SK-MEL-5 (cell line): ENCODE measurements around the gene RDM1. TPM values are rescaled to one million over a fixed set of nuclear protein-coding genes. Genes with fewer than 3 reads are reported as not detected.

Experiments used
- DNase-seq: peaks from one replicate; pipeline ENCODE4 v3.0.0-alpha.2; 2016; ENCODE audit warnings: low read depth, low spot score
- in situ Hi-C: cut with HindIII; loops from 2 replicates; pipeline ENCODE4 v1.10.0; 2016; ENCODE audit warnings: low sequenced_read_pairs, high pct_unique_total_duplicates, low pct_unique_long_range_greater_than_20kb
- small RNA-seq, 2 experiments: library from RNA; depleted of rRNA; stranded (forward); fragments of <200 nt; gene quantifications; one replicate each; pipeline ENCODE3, GENCODE V24; 2014
- total RNA-seq: library from RNA; depleted of rRNA; stranded (reverse); fragments of >200 nt; shearing (Covaris generic); gene quantifications from 2 replicates; pipeline ENCODE4 v1.2.3, GENCODE V29; 2014; rRNA removed

Gene RDM1
- total RNA-seq, 1 experiment from 2014 or later = 0.40 TPM

GRCh38 chr17:35889818-35890773 is 40.5 kb downstream of the RDM1 start:
- DNase-seq = no peak
- in situ Hi-C loops = no loop called here

- DNase-seq = no peak
- in situ Hi-C loops = no loop called here
These were observed 41.3 kb downstream of the RDM1 start for GRCh38 chr17:35889241-35889640.

DNA sequence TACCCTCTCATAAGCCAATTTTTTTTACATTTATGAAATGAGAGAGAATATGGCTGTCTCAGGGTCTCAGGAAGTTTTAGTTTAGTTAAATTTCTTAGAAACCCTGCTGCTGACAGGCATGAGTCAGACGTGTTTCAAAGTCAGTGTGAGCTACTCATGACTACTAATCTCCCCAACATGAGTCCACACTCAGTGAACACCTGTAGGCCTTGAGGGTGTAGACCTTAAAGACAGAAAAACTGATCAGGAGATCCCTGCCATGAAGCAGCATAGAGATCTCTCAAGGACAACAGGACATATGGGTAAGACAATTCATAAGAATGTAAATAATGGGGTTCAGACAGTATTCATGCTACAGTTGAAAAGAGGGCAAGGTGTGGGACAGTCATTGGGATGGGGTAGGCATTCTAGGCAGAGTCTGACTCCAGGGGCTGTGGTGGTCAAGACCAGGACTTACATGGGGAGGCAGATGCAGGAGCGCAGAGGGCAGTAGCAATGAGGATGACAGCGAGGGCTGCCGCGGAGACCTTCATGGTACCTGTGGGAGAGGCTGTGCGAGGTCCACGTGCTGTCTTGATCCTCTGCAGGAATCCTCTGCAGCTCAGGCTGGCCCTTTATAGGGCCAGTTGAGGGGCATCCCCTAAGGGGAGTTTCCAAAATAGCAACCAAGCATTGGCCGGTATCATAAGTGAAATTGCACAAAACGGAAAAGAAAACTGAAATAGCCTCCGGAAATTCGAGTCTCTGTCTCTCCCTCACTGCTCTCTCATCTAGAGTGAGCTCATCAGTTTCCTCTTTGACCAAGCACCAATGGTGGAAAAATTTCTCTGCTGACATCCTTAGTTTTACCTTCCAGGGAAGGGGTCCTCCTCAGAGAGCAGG is 50.6 kb downstream of the RDM1 start, which contains the start of gene CCL5:
CCL5 (minus strand) TSS at position 588 of the 882 bp plus-strand sequence.
- DNase-seq = no peak

DNA sequence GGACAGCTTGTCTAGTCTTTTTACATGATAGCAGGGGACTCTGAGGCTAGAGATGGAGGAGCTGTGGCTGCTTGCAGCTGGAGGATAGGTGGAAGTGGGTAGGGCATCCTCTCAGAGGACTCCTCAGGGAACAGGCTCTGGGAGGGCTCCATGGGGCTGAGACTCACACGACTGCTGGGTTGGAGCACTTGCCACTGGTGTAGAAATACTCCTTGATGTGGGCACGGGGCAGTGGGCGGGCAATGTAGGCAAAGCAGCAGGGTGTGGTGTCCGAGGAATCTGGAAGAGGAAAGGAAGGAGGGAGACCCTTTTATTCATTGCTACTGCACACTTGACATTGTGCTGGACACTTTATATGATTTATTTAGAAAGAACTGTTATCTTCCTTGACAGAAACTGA is 52.2 kb downstream of the RDM1 start:
- no peak for DNase-seq
- in situ Hi-C loops = no loop called here

More for the DNA sequence above, 50.6 kb downstream of the RDM1 start, which contains the start of gene CCL5:
- in situ Hi-C loops = no loop called here

- in situ Hi-C loops = no loop called here
These were observed 53.1 kb downstream of the RDM1 start for GRCh38 chr17:35877345-35878029.

GRCh38 chr17:35876534-35876933 is 54.0 kb downstream of the RDM1 start:
- in situ Hi-C loops = no loop called here
- DNase-seq = no peak

More at GRCh38 chr17:35877345-35878029, 53.1 kb downstream of the RDM1 start:
- no peak for DNase-seq

- no peak for DNase-seq
- in situ Hi-C loops = no loop called here
These were observed 54.8 kb downstream of the RDM1 start for GRCh38 chr17:35875800-35876139.

- in situ Hi-C loops = no loop called here
- DNase-seq = no peak
These were observed 55.3 kb downstream of the RDM1 start for GRCh38 chr17:35875072-35875799.

DNA sequence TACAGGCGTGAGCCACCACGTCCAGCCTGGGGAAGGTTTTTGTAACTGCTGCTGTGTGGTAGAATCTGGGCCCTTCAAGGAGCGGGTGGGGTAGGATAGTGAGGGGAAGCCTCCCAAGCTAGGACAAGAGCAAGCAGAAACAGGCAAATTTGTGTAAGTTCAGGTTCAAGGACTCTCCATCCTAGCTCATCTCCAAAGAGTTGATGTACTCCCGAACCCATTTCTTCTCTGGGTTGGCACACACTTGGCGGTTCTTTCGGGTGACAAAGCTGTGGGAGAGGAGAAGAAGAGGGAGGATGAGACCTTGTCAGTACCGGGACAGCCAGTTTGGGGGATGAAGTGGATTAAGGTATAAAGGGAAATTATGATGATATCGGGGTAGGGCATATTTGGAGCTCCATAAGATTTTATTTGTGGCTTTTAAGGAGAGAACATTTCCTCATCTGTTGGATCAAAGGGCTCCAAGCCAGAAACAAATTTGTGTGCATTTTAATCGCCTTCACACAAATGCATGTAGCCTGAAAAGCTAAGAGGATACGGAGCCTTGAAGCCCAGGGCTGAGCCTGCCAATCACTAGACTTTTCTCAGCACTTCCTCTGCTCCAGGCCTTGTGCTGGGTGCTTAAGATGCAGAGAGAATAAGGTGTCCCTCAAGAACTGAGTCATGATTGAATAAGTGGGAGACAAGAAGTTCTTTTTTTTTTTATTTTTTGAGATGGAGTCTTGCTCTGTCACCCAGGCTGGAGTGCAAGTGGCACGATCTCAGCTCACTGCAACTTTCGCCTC is 58.2 kb downstream of the RDM1 start:
- in situ Hi-C loops = no loop called here

DNA sequence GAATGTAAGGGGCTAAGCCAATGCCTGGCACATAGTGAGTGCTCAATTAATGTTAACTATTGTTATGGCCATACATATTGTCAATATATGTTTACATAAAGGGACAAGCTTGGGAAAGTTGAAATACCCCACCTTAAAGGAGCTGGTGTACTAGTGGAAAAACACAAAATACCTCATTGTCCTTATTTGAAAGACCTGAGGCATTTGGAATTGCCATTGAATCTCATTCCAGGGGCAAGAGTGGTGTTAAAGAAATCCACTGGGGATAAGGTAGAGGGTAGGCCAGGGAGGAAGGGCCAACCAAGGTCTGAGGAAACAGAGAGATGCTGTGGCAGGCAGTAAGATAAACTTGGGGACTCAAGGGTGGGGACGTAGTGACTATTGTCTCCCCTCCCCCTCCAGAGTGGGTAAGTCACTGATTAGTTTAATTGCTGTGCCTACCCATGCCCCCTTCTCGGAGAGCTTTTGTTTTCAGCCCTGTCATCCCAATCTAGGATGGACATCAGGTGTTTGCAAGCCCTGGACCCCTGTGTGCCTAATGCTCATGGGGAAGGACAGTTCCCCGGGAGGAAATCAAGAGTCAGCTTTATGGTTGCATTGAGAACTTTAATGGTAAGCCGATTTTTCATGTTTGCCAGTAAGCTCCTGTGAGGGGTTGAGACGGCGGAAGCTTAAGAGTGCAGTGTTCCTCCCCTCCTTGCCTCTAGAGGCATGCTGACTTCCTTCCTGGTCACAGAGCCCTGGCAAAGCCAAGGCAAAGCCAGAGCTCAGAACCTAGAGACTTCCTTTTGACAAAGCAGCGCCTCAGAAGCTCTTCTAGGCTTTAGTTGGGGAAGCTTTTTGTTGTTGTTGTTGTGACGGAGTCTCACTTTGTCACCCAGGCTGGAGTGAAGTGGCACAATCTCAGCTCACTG is 59.4 kb downstream of the RDM1 start:
- in situ Hi-C loops = no loop called here
- DNase-seq = no peak

More for the DNA sequence above, 58.2 kb downstream of the RDM1 start:
- no peak for DNase-seq

DNA sequence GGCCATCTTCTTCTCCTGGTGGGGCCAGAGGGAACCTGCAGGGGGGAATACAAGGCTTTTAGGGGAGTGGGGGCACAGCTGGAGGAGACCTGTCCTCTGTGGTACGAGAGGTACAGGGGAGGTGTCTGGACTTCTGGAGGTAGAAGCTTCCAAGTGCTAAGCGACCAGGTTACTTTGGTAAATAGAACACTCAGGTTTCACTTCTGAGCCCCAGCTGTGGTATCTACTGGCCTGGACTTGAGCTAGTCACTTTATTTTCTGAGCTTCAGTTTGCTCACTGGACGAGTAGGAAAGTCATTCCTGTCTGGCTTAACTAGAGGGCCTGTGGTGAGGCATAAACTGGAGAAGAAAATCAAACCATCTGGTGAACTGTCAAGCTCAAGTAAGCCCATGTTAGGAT is 61.8 kb downstream of the RDM1 start, which contains the start of gene HEATR9:
HEATR9 (minus strand) TSS at position 155 of the 400 bp plus-strand sequence; CDS start at position 6, 149 bp downstream.
- no peak for DNase-seq
- in situ Hi-C loops = no loop called here

Small RNA genes within 50 kb of the gene (small RNA-seq; reads per million reads assigned to genes)
- 554 to 42,756 reads per million in 2 experiments for gene RF00100

Other genes starting within 250 kb of the RDM1 start
- 3.0 and 4.3 TPM in 2 replicates for gene RASL10B, start 199.1 kb downstream of the RDM1 start, total RNA-seq
- gene GAS2L2, start 177.5 kb downstream of the RDM1 start, total RNA-seq = not detected in 2 replicates
- not detected in 2 replicates for gene C17orf50, start 169.9 kb downstream of the RDM1 start, total RNA-seq
- not detected in 2 replicates for gene MMP28, start 135.1 kb downstream of the RDM1 start, total RNA-seq
- gene TAF15, start 121.3 kb downstream of the RDM1 start, total RNA-seq = 17.4 and 18.7 TPM in 2 replicates
- gene HEATR9, start 61.9 kb downstream of the RDM1 start, total RNA-seq = not detected in 2 replicates
- 0.29 TPM in 1 of 2 replicates, not detected in the other for gene CCL5, start 50.4 kb downstream of the RDM1 start, total RNA-seq
- not detected in 2 replicates for gene LYZL6, start 12.9 kb upstream of the RDM1 start, total RNA-seq
- gene CCL16, start 50.7 kb upstream of the RDM1 start, total RNA-seq = not detected in 2 replicates
- gene CCL14, start 56.0 kb upstream of the RDM1 start, total RNA-seq = not detected in 2 replicates
- not detected in 2 replicates for gene CCL15, start 70.8 kb upstream of the RDM1 start, total RNA-seq
- not detected in 2 replicates for gene CCL23, start 87.2 kb upstream of the RDM1 start, total RNA-seq
- gene CCL18, start 133.5 kb upstream of the RDM1 start, total RNA-seq = 0.64 and 0.82 TPM in 2 replicates
- 0.26 TPM in 1 of 2 replicates, not detected in the other for gene CCL3, start 159.4 kb upstream of the RDM1 start, total RNA-seq
- not detected in 2 replicates for gene CCL4, start 173.1 kb upstream of the RDM1 start, total RNA-seq
- gene TBC1D3B, start 245.9 kb upstream of the RDM1 start, total RNA-seq = 0.74 TPM in 1 of 2 replicates, not detected in the other